RWPE1 (cell line): ENCODE measurements around the gene SNTA1.
"Not testable (repeated sequence)": the region's sequence is repeated elsewhere in the genome, so short reads cannot be mapped to it uniquely, and the experiment has no call there.

Experiments
- CTCF ChIA-PET: fragments of 350-600 bp; sonication (Branson Sonifier 250); formaldehyde crosslinking; extraction: SDS; loops from one replicate; lab custom pipeline; 2021; lab: Yijun Ruan, JAX
- POLR2A ChIA-PET: fragments of 400-600 bp; formaldehyde crosslinking; extraction: SDS; loops from one replicate; lab custom pipeline; 2020; ENCODE audit warnings: antibody characterized with exemption; ENCODE audit not compliant: low non-redundant PET; lab: Yijun Ruan, JAX
- DNase-seq: peaks from one replicate; pipeline ENCODE4 v3.0.0; 2012; ENCODE audit warnings: low spot score
- H3K27ac ChIP-seq: fragments of 450-650 bp; 2 replicates; pipeline ENCODE4 v1.5.1; 2017
- CTCF ChIP-seq: fragments of 450-650 bp; conservative IDR thresholded peaks from 2 replicates; pipeline ENCODE4 v1.5.1; 2017; ENCODE audit warnings: low read depth, mild to moderate bottlenecking

The SNTA1 gene

GRCh38 chr20:33401184-33401920 is 42.2 kb downstream of the SNTA1 start, which contains the start of gene CDK5RAP1:
CDK5RAP1 (minus strand) TSS chr20:33401519; CDS start chr20:33397064, 4,455 bp downstream.
- ChIA-PET CTCF (interaction anchor here (0.6 to 2.4 kb wide), 8 partner anchors 8 to 669 kb away, joined by 3 to 9 read pairs (median 3); no protein-coding TSS in a partner anchor), POLR2A (interaction anchor here (0.6 to 1.5 kb wide), 5 partner anchors 9 to 267 kb away, joined by 3 to 7 read pairs (median 3); partner anchors contain the start of gene SNTA1)
- DNase-seq, result peak; percentile 94
- TF ChIP-seq CTCF, result no peak
- H3K27ac ChIP-seq, result peak within 1 kb of the TSS; percentile 67

- POLR2A ChIA-PET, result interaction anchor here (0.6 to 1.5 kb wide), 5 partner anchors 9 to 267 kb away, joined by 3 to 7 read pairs (median 4); partner anchors contain the start of gene SNTA1
- peak; percentile 71 for DNase-seq
- TF ChIP-seq CTCF, result peak; percentile 69
- CTCF ChIA-PET, result interaction anchor here (0.5 to 2.4 kb wide), 7 partner anchors 13 to 669 kb away, joined by 3 to 9 read pairs (median 3); no protein-coding TSS in a partner anchor
- peak overlapping the region; percentile 67 for H3K27ac ChIP-seq
Observed at GRCh38 chr20:33400812-33401183, 42.8 kb downstream of the SNTA1 start.

- POLR2A ChIA-PET, result interaction anchor here (0.7 kb wide), 1 partner anchor 361 kb away, joined by 3 read pairs; no protein-coding TSS in a partner anchor
- no peak overlapping the region for H3K27ac ChIP-seq
- no peak for DNase-seq
- CTCF ChIA-PET, result interaction anchor here (2.4 kb wide), 1 partner anchor 268 kb away, joined by 9 read pairs; no protein-coding TSS in a partner anchor
- no peak for TF ChIP-seq CTCF
Observed at GRCh38 chr20:33399924-33400323, 43.6 kb downstream of the SNTA1 start.

GRCh38 chr20:33394718-33395117 is 48.8 kb downstream of the SNTA1 start:
- DNase-seq, result no peak
- no peak overlapping the region for H3K27ac ChIP-seq
- no peak for TF ChIP-seq CTCF
- POLR2A ChIA-PET, result no interaction called here
- CTCF ChIA-PET, result no interaction called here

GRCh38 chr20:33393609-33394008 is 50.0 kb downstream of the SNTA1 start:
- no peak for DNase-seq
- CTCF ChIA-PET, result interaction anchor here (0.5 kb wide), 1 partner anchor 8 kb away, joined by 3 read pairs; the partner anchor contains the start of gene CDK5RAP1
- POLR2A ChIA-PET, result interaction anchor here (0.6 kb wide), 2 partner anchors 261 to 278 kb away, joined by 3 to 4 read pairs; no protein-coding TSS in a partner anchor
- no peak overlapping the region for H3K27ac ChIP-seq
- TF ChIP-seq CTCF, result no peak

GRCh38 chr20:33391722-33392415 is 51.7 kb downstream of the SNTA1 start:
- DNase-seq, result no peak
- CTCF ChIA-PET, result interaction anchor here (0.6 kb wide), 1 partner anchor 53 kb away, joined by 3 read pairs; no protein-coding TSS in a partner anchor
- no peak for TF ChIP-seq CTCF
- H3K27ac ChIP-seq, result no peak overlapping the region
- POLR2A ChIA-PET, result no interaction called here

GRCh38 chr20:33389326-33389725 is 54.2 kb downstream of the SNTA1 start:
- DNase-seq, CTCF ChIA-PET, POLR2A ChIA-PET, H3K27ac ChIP-seq: not testable (repeated sequence)
